Transverse colon (tissue), 4 donors: ENCODE results near the gene SH2D4B. TPM values are rescaled to one million over a fixed set of nuclear protein-coding genes. Genes with fewer than 3 reads are reported as not detected.
A peak's percentile ranks its signal among the peaks of the same experiment; 100 is the strongest.

ENCODE experiments used
- DNase-seq: peaks from one replicate; pipeline ENCODE4 v3.0.0-alpha.2; 2019
- H3K27ac ChIP-seq, 4 donors: fragments of 200-600 bp; sonication (generic); 2 replicates each; pipeline ENCODE4 v1.5.1; 2016 to 2018; ENCODE audit warnings: inconsistent platforms in 4 of 4
- H3K27me3 ChIP-seq: fragments of 200-600 bp; sonication (generic); 2 replicates; pipeline ENCODE4 v1.5.1; 2017; ENCODE audit warnings: inconsistent platforms
- H3K36me3 ChIP-seq, 4 donors: fragments of 200-600 bp; sonication (generic); 2 replicates each; pipeline ENCODE4 v1.5.1; 2017 to 2019; ENCODE audit warnings: inconsistent platforms in 4 of 4
- H3K4me1 ChIP-seq, 4 donors: fragments of 200-600 bp; sonication (generic); 2 replicates each; pipeline ENCODE4 v1.5.1; 2017 to 2020; ENCODE audit warnings: inconsistent platforms in 4 of 4
- H3K4me3 ChIP-seq, 4 donors: fragments of 200-600 bp; sonication (generic); 1 replicate in 1 of 4; 2 replicates in 3 of 4; pipeline versions ENCODE4 v1.5.1 to v1.6.1; 2017 to 2019; ENCODE audit warnings: inconsistent platforms in 4 of 4
- H3K9me3 ChIP-seq, 2 donors: fragments of 200-600 bp; sonication (generic); 2 replicates each; pipeline ENCODE4 v1.5.1; 2017 to 2019; ENCODE audit warnings: inconsistent platforms in 2 of 2
- CTCF ChIP-seq, 5 experiments: fragments of 200-600 bp in 3 of 5; fragments of 450-650 bp in 2 of 5; sonication (generic) in 3 of 5; IDR thresholded peaks; 1 replicate in 2 of 5; 2 replicates in 3 of 5; pipeline ENCODE4 v1.5.1; 2016 to 2017; ENCODE audit warnings: antibody characterized with exemption in 5 of 5, inconsistent platforms in 3 of 5, mild to moderate bottlenecking in 2 of 5, moderate library complexity in 1 of 5
- EP300 ChIP-seq: sonication (generic); formaldehyde crosslinking; IDR thresholded peaks from one replicate; pipeline ENCODE4 v1.6.1; 2017; ENCODE audit warnings: antibody characterized with exemption, low read depth
- POLR2A ChIP-seq: fragments of 450-650 bp; IDR thresholded peaks from one replicate; pipeline ENCODE4 v1.6.1; 2016; ENCODE audit warnings: antibody characterized with exemption, mild to moderate bottlenecking, moderate library complexity
- POLR2AphosphoS5 ChIP-seq, 3 donors: sonication (generic); formaldehyde crosslinking; IDR thresholded peaks; one replicate each; pipeline ENCODE4 v1.6.1; 2016; ENCODE audit warnings: antibody characterized with exemption in 3 of 3
- WGBS, 2 donors: methylation state at CpG; one replicate each; pipeline ENCODE4 v1.1.5; 2018; ENCODE audit warnings: low coverage in 1 of 2; 5-methylcytosine and 5-hydroxymethylcytosine counted together
- in situ Hi-C, 4 donors: fragments of 200-750 bp; cut with MboI; loops; one replicate each; pipeline versions ENCODE4 v1.15.0 to v1.15.1; 2017; ENCODE audit warnings: low sequenced_read_pairs in 3 of 4, low pct_ligation_motif_present in 1 of 4, low pct_unique_long_range_greater_than_20kb in 1 of 4
- intact Hi-C: fragments of 100-400 bp; cut with DNase I; formaldehyde crosslinking; loops from one replicate; pipeline ENCODE4 v1.15.1; 2023; ENCODE audit warnings: low total_unique reads
- total RNA-seq, 4 donors: library from RNA; depleted of rRNA; stranded (reverse); fragments of >200 nt; gene quantifications; one replicate each; pipeline ENCODE4 v1.1.0, GENCODE V29; 2016

Gene SH2D4B
- total RNA-seq, 4 donors from 2014 or later = 0.32 TPM; not detected in 3

GRCh38 chr10:80552151-80552646, 14.5 kb downstream of the SH2D4B start:
- in situ Hi-C loops = no loop called here
- no peaks in the 10 kb centered on the region for H3K9me3 ChIP-seq
- H3K36me3 ChIP-seq = no peaks in the 10 kb centered on the region
- TF ChIP-seq POLR2AphosphoS5 (IDR thresholded peaks at IDR 0.05) (peak in 1 of 3 donors; percentile 14), CTCF (IDR thresholded peaks at IDR 0.05) (peak in 1 of 5 experiments; percentile 19), POLR2A (no peak)
- intact Hi-C loops = no loop called here
- peak overlapping the region; percentile 4 to 59 (median 36) for H3K27ac ChIP-seq
- DNase-seq = peak; percentile 66
- 10 to 27% methylated on average over 2 to 5 of the region's 5 CpGs for WGBS, 2 donors
- peaks cover 0 to 30% (median 22%) of the 10 kb centered on the region in 4 donors for H3K4me1 ChIP-seq
- H3K27me3 ChIP-seq = no peaks in the 10 kb centered on the region
- no peak overlapping the region for H3K4me3 ChIP-seq

- in situ Hi-C loops = no loop called here
- 60 to 82% methylated on average over 1 to 5 of the region's 5 CpGs for WGBS, 2 donors
- intact Hi-C loops = no loop called here
- H3K36me3 ChIP-seq = no peaks in the 10 kb centered on the region
- H3K4me1 ChIP-seq = peaks cover 0 to 30% (median 22%) of the 10 kb centered on the region in 4 donors
- no peak overlapping the region for H3K27ac ChIP-seq
- no peaks in the 10 kb centered on the region for H3K9me3 ChIP-seq
- no peaks in the 10 kb centered on the region for H3K27me3 ChIP-seq
- DNase-seq = no peak
- TF ChIP-seq EP300 (no peak), POLR2A (no peak)
- no peak overlapping the region for H3K4me3 ChIP-seq
Observed at GRCh38 chr10:80553436-80553835, 15.7 kb downstream of the SH2D4B start.

- in situ Hi-C loops = no loop called here
Observed at GRCh38 chr10:80554050-80554449, 16.3 kb downstream of the SH2D4B start.

GRCh38 chr10:80555415-80555814, 17.7 kb downstream of the SH2D4B start:
- Histone ChIP-seq H3K9me3 (no peaks in the 10 kb centered on the region), H3K4me3 (no peak overlapping the region), H3K27ac (no peak overlapping the region), H3K4me1 (peaks cover 0 to 30% (median 22%) of the 10 kb centered on the region in 4 donors), H3K36me3 (no peaks in the 10 kb centered on the region), H3K27me3 (no peaks in the 10 kb centered on the region)
- no peak for TF ChIP-seq POLR2A
- no peak for TF ChIP-seq POLR2AphosphoS5 (IDR thresholded peaks at IDR 0.05)
- no peak for TF ChIP-seq EP300
- no peak for TF ChIP-seq CTCF (IDR thresholded peaks at IDR 0.05)
- in situ Hi-C loops (no loop called here), intact Hi-C loops (no loop called here)
- DNase-seq = no peak
- 71 to 75% methylated on average over 1 to 5 of the region's 5 CpGs for WGBS, 2 donors

More at GRCh38 chr10:80554050-80554449, 16.3 kb downstream of the SH2D4B start:
- no peak for DNase-seq
- intact Hi-C loops = no loop called here
- no peak for TF ChIP-seq POLR2AphosphoS5 (IDR thresholded peaks at IDR 0.05)
- TF ChIP-seq EP300 = no peak
- TF ChIP-seq POLR2A = no peak
- TF ChIP-seq CTCF (IDR thresholded peaks at IDR 0.05) = no peak
- H3K4me3 ChIP-seq = no peak overlapping the region
- H3K27ac ChIP-seq = peak overlapping the region in 1 of 4 donors; percentile 2
- WGBS, 2 donors = 75 to 100% methylated on average over 4 to 5 of the region's 5 CpGs
- no peaks in the 10 kb centered on the region for H3K36me3 ChIP-seq
- H3K27me3 ChIP-seq = no peaks in the 10 kb centered on the region
- H3K9me3 ChIP-seq = no peaks in the 10 kb centered on the region
- peaks cover 0 to 30% (median 22%) of the 10 kb centered on the region in 4 donors for H3K4me1 ChIP-seq

GRCh38 chr10:80561950-80562349, 24.2 kb downstream of the SH2D4B start:
- in situ Hi-C loops = no loop called here
- H3K36me3 ChIP-seq = no peaks in the 10 kb centered on the region
- no peak for DNase-seq
- no peaks in the 10 kb centered on the region for H3K9me3 ChIP-seq
- no peak overlapping the region for H3K4me3 ChIP-seq
- H3K4me1 ChIP-seq = no peaks in the 10 kb centered on the region
- H3K27ac ChIP-seq = no peak overlapping the region
- no peak for TF ChIP-seq CTCF (IDR thresholded peaks at IDR 0.05)
- TF ChIP-seq POLR2AphosphoS5 (IDR thresholded peaks at IDR 0.05) = no peak
- TF ChIP-seq POLR2A = no peak
- no peak for TF ChIP-seq EP300
- intact Hi-C loops = no loop called here
- H3K27me3 ChIP-seq = no peaks in the 10 kb centered on the region
